Measurements from ENCODE around the gene SPHKAP. TPM values are rescaled to one million over a fixed set of nuclear protein-coding genes. Genes with fewer than 3 reads are reported as not detected.
"Not testable (repeated sequence)": the region's sequence is repeated elsewhere in the genome, so short reads cannot be mapped to it uniquely, and the experiment has no call there.

Gene SPHKAP
- polyA plus RNA-seq, 10 donors: 12.6 to 34.3 (median 20.9) TPM

DNA sequence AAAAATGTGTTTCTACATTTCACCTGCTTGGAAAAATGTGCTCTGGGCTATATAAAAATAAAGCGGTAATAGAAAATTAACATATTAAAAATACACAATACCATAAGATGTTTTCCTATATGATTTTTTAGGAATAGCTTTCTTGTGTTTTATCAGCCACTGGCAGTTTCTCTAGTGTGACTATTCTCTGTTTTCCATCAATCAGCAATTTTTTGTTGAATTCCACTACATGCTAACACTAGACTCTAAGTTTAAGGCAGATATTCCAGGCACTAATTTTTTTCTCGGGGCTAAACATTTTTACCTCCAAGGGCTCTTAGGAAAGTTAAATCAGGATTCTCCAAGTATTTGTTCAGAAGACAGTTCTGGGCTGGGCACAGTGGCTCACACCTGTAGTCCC is 140.5 kb downstream of the SPHKAP start:
- DNase-seq: no peak

DNA sequence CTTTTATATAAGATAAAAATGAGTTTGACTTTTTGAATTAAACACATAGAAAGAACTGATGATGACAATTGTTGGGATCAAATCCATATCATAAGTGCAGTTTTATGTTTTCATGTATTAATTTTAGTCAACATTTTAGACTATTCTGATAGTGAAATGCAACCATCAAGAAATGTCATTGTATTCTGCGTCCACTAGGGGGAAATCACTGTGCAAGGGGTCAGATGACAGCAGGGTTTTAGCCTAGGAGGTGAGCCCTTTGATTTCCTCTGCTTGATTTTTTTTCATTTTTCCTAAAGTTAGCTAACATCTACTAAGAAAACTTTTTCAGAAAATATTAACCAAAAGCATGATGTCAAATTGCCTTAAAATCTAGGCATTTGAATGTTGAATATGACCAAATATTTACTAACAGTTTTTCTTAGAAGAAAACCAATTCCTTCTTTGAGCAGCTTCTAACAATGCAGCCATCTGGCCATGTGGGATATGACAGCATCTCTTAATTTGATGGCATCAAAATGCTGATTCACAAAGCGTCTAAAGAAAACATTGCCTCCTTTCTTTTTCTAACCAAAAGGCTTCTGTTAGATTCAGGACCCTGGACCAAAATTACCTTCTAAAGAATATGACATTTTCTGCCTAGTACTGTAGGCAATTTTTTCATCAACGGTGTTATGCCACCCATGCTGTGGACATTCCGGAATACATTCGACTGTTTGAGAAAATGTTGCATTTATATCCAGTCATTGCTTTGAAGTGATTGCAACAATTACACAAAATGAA is 141.5 kb downstream of the SPHKAP start:
- no peak for DNase-seq

- DNase-seq: no peak
Measured at GRCh38 chr2:228038967-228039366, 142.5 kb downstream of the SPHKAP start.

DNA sequence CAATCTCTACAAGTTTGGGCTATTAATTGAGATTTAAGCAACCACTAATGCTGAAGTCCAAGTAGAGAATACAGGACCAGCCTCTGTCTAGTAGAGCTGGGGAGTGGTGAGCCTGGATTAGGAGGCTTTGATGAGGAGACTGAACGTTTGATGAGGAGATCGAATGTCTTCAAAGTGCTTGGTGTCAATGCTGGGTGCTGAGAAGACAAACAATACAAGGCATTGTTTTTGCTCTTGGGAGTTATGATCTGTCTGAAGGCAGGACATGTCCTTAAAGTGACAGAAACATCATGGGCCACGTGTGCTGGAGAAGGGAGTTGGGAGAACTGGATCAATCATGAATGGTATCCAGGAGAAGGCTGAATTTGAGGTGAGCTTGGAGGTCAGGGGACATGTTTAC is 143.6 kb downstream of the SPHKAP start:
- DNase-seq: no peak

GRCh38 chr2:228023619-228024018 is 157.9 kb downstream of the SPHKAP start:
- DNase-seq: no peak

DNA sequence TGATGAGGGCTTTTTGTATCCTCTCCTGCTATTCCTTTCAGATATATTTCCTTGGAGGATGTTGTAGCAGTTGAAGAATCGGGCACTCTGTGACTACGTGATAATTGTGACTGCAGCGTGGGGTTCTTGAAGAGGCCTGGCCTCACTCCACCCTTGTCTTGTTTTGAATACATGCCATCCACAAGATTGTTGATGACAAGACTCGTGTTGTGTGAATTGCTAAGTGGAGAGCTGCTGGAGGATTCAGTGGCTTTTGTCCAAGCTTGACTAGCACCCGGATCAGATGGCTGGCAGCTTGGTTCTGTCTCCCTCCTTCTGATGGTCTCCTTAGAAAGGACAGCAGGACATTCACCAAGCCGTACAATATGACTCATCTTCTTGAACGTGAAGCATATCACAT is 163.2 kb downstream of the SPHKAP start:
- DNase-seq: no peak

DNA sequence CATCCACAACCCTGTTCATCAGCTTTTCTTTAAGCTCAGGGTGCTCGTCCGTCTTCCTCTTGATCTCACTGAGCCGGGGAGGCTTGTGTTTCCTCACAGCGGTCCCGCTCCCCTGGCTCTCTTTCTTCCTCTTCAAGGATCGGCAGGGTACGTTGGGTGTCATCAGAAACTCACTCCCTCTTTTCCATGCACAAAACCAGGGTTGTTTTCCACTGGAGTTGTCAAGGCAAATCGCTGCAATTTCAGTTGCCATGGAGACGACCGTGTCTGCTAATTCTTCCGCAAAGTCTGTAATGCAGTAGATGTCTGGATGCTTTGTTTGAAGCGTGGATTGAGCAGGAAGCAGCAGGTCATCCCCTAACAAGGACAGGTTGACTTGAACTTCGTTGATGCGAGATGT is 163.7 kb downstream of the SPHKAP start:
- DNase-seq: no peak

GRCh38 chr2:228016402-228016801 is 165.1 kb downstream of the SPHKAP start:
- no peak for DNase-seq

DNA sequence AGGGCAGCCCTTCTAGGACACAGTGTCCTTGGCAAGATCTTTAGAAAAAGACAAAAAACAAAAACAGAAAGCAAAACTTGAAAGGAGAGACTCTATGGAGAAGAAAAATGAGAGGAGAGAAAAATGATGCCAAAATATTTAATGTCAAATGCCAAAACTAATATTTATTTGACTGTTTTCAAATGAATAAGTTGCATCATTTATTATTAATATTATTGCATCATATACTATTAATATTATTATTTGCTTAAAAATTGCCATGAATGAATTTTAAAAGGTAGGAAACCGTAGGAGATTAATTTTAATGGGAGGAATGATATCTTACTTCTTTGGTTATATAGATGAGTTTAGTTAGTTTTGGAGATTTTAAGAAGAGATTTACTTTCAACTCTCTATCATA is 165.7 kb downstream of the SPHKAP start:
- DNase-seq: no peak

GRCh38 chr2:227996366-227996765 is 185.1 kb downstream of the SPHKAP start:
- DNase-seq: peak in 2 of 3 donors; percentile 12

- no peak for DNase-seq
Measured at GRCh38 chr2:227990937-227991336, 190.6 kb downstream of the SPHKAP start.

GRCh38 chr2:227973241-227973640 is 208.2 kb downstream of the SPHKAP start:
- DNase-seq: no peak

DNA sequence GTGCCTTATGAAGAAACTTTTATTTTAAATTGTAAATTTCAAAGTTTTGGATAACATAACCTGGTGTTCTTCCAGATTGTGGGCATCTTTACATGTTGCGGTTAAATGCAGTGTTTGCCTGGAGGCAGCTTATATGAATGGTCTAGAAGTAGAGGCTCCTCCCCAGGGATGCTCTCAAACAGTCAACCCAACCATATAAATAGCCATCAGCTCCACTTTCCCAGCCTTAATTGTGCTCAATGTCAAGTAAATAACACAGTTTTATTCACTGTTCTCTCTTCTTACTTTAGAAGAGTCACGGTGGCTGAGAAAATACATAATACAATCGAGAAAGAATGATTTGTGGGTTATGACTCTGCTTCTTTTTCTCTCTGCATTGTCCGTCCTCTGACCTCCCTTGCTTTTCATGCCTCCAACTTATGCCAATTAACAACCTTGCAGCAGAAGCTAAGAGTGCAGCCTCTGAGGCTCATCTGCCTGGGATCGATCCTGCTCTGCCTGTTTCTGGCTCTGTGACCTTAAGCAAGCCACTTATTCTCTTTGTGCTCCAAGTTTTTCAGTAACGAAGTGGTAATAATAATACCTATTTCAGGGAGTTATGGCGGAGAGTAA is 209.8 kb downstream of the SPHKAP start:
- no peak for DNase-seq

DNA sequence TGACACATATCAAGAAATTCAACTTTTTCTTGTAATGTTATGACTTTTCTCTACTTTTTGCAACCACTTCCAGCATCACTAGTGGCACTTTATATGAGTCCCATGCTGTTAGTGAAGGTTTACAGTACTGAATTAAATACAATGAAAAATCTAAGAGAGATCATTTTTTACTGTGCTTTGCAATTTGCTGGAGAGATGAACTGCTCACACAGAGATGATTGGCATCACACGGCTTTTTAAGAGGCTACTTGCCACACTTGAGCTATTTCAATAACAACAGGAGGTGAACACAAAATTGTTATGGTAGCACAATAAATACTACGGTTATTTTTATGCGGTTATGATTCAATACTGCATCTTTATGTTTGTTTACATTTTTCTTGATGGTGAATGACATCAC is 221.2 kb downstream of the SPHKAP start:
- no peak for DNase-seq

DNA sequence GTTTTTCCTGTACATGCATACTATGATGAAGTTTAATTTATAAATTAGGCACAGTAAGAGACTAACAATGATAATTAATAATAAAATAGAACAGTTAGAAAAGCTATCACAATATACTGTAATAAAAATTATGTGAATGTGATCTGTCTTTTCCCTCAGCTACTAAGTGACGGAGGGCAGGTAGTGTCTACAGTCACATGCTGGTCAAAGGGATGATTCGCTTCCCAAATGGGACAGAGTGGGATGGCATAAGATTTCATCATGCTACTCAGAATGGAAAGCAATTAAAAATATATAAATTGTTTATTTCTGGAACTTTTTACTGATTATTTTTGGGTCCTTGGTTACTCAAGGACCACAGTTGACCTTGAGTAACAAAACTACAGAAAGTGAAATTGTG is 238.5 kb downstream of the SPHKAP start:
- DNase-seq: no peak

GRCh38 chr2:227942021-227942420 is 239.5 kb downstream of the SPHKAP start:
- no peak for DNase-seq

DNA sequence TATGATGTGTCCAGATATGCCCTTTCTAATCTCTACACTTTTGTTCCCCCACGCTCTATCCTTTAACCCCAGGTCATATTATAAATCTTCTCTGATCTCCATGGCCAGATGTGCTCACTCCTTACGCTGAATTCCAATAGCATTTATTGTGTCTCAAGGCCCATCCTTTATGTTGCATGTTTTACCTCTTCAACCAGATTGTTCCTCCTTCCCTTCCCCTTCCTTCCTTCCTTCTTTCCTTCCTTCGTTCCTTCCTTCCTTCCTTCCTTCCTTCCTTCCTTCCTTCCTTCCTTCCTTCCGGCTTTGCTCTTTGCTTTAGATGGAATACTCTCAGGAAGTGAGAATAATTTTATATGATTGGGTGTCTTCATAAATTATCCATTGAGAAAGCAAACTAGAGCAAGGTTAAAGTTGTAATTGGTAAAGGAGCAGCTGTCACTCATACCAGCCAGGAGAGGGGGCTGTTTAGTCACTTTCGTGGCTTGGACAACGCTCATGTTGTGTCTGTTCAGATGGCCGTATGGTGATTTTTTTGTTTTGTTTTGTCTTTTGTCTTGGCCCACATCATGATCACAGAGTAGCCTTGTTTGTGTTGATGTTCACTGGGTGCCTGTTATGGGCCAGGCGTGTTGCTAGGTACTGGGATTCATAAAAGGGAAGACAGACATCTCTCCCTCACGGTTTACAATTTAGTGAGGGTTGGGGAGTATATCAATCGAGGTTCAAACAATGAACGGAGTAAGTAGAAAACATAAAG is 242.0 kb downstream of the SPHKAP start:
- peak; percentile 5 to 36 (median 6) for DNase-seq

GRCh38 chr2:227936249-227936648 is 245.2 kb downstream of the SPHKAP start:
- DNase-seq: not testable (repeated sequence)

DNA sequence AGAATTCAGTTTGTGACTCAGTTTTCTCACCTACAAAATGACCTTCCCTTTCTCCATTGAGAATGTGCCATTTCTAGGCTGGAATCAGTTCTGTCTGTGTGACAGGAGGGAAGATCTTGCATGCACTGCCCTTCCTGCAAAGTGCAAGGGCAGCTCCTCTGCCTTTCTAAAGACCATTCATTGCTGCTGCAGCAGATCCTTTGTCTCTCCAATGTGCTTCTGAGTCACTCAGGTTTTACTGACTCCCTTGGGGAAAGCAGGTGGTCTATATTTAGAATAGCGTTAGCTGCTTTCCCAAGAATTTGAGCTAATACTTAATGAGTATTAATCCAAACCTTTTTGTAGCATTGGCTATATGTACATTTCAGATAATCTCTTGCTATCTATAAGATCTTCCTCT is 247.6 kb downstream of the SPHKAP start:
- no peak for DNase-seq

DNA sequence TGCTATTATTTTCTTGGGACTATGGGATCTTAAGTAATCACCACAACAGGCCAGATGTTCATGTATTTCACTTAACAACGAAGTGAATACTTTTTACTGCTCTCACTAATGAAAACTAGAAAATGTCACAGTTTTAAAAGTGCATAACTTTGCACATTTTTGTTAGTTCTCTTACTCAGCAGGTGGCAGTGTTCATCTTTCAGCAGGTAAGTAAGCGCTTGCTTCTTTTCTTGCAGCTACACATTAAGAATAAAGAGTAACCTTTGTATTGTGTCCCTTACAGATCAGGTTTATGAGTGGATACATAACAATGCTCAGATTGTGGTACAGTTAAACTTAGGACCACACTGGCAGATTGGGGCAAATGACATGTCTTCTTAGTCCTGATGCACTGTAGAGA is 249.1 kb downstream of the SPHKAP start:
- no peak for DNase-seq

- no peak for DNase-seq
Measured at GRCh38 chr2:227932001-227932400, 249.5 kb downstream of the SPHKAP start.

Measured in muscle of back (tissue), 11 donors.